HCT116 (cell line): ENCODE data around the gene TMED10. TPM values are rescaled to one million over a fixed set of nuclear protein-coding genes. Genes with fewer than 3 reads are reported as not detected.

Source experiments
- ATAC-seq: fragments of 200-7000 bp; cut with Tn5 transposase; 2 replicates; pipeline ENCODE4 v1.9.1; 2020; ENCODE audit warnings: mild to moderate bottlenecking, moderate library complexity
- BruUV-seq: library from RNA; stranded (reverse); fragments of 400-500 nt; replicated peaks from 2 replicates; lab custom pipeline; 2021; lab: Mats Ljungman, UMichigan
- CTCF ChIA-PET: fragments of 300-600 bp; sonication (Branson Sonifier 250); formaldehyde crosslinking; loops from one replicate; lab custom pipeline; 2021; ENCODE audit warnings: antibody characterized with exemption; lab: Charles Lee
- POLR2A ChIA-PET: fragments of 300-600, 350-600 bp; sonication (Branson Sonifier 250); formaldehyde crosslinking; loops from one replicate; lab custom pipeline; 2021; ENCODE audit warnings: antibody characterized with exemption; lab: Charles Lee
- RAD21 ChIA-PET, 2 experiments: fragments of 300-600 bp; sonication (Branson Sonifier 250); formaldehyde crosslinking; loops; one replicate each; lab custom pipeline; 2023; ENCODE audit warnings: low total read pairs in 2 of 2; ENCODE audit not compliant: uncharacterized antibody in 2 of 2, unreplicated experiment in 2 of 2, low non-redundant PET in 1 of 2; lab: Charles Lee
- DNase-seq: peaks from one replicate; pipeline ENCODE4 v3.0.0-alpha.2; 2010; ENCODE audit warnings: low read depth, low spot score
- H2AFZ ChIP-seq: fragments of 200-600 bp; shearing (Covaris generic), sonication (generic); 2 replicates; pipeline ENCODE4 v1.6.1; 2017; ENCODE audit warnings: low read depth, mixed run types, mixed read lengths, antibody characterized with exemption, low read length; ENCODE audit not compliant: poor library complexity, severe bottlenecking
- H3K27ac ChIP-seq: 2 replicates; pipeline ENCODE4 v1.5.1; 2012; ENCODE audit warnings: low read depth, low read length
- H3K27me3 ChIP-seq: fragments of 200-600 bp; sonication (generic); 2 replicates; pipeline ENCODE4 v1.6.1; 2016; ENCODE audit warnings: mixed run types, low read length, mixed read lengths; ENCODE audit not compliant: insufficient read depth
- H3K36me3 ChIP-seq, 2 experiments: fragments of 200-500 bp in 1 of 2; fragments of 200-600 bp in 1 of 2; sonication (Bioruptor generic) in 1 of 2; sonication (generic) in 1 of 2; 2 replicates each; pipeline versions ENCODE4 v1.5.1 to v1.6.1; 2014 to 2016; ENCODE audit warnings: low read length in 2 of 2, inconsistent platforms in 1 of 2, mixed read lengths in 1 of 2, mixed run types in 1 of 2; ENCODE audit not compliant: insufficient read depth in 2 of 2, control insufficient read depth in 1 of 2
- H3K4me1 ChIP-seq, 2 experiments: fragments of 200-600 bp in 1 of 2; sonication (generic) in 1 of 2; 2 replicates each; pipeline versions ENCODE4 v1.5.1 to v1.6.1; 2012 to 2017; ENCODE audit warnings: low read length in 2 of 2, inconsistent platforms in 1 of 2, mild to moderate bottlenecking in 1 of 2, mixed read lengths in 1 of 2, mixed run types in 1 of 2, moderate library complexity in 1 of 2; ENCODE audit not compliant: insufficient read depth in 2 of 2, control insufficient read depth in 1 of 2
- H3K4me2 ChIP-seq: fragments of 200-600 bp; sonication (generic); 2 replicates; pipeline ENCODE4 v1.6.1; 2017; ENCODE audit warnings: mixed run types, low read length, mixed read lengths
- H3K4me3 ChIP-seq, 2 experiments: fragments of 200-600 bp in 1 of 2; sonication (generic) in 1 of 2; replicated peaks in 1 of 2; 2 replicates each; pipeline ENCODE4 v1.5.1; 2011 to 2016; ENCODE audit warnings: low read length in 2 of 2, control low read depth in 1 of 2, low read depth in 1 of 2, mild to moderate bottlenecking in 1 of 2, mixed read lengths in 1 of 2, mixed run types in 1 of 2
- H3K79me2 ChIP-seq: fragments of 200-600 bp; sonication (generic); 2 replicates; pipeline ENCODE4 v1.6.1; 2017; ENCODE audit warnings: mild to moderate bottlenecking, mixed run types, low read length, moderate library complexity, mixed read lengths; ENCODE audit not compliant: insufficient read depth
- H3K9ac ChIP-seq: fragments of 200-600 bp; sonication (generic); 2 replicates; pipeline ENCODE4 v1.6.1; 2016; ENCODE audit warnings: low read length, mixed read lengths
- H3K9me2 ChIP-seq: fragments of 200-600 bp; sonication (generic), shearing (Covaris generic); 2 replicates; pipeline ENCODE4 v1.6.1; 2017; ENCODE audit warnings: mixed run types, mild to moderate bottlenecking, moderate library complexity; ENCODE audit not compliant: insufficient read depth
- H3K9me3 ChIP-seq, 2 experiments: fragments of 200-500 bp in 1 of 2; fragments of 200-600 bp in 1 of 2; sonication (Bioruptor generic) in 1 of 2; sonication (generic) in 1 of 2; 2 replicates each; pipeline ENCODE4 v1.6.1; 2014 to 2017; ENCODE audit warnings: low read length in 2 of 2, mixed read lengths in 2 of 2, inconsistent platforms in 1 of 2, low read depth in 1 of 2, mild to moderate bottlenecking in 1 of 2, mixed run types in 1 of 2, moderate library complexity in 1 of 2; ENCODE audit not compliant: control insufficient read depth in 1 of 2, insufficient read depth in 1 of 2
- H4K20me1 ChIP-seq: fragments of 200-600 bp; sonication (generic), shearing (Covaris generic); 2 replicates; pipeline ENCODE4 v1.6.1; 2017; ENCODE audit warnings: mixed run types, mild to moderate bottlenecking, moderate library complexity; ENCODE audit not compliant: insufficient read depth
- CBX3 ChIP-seq: IDR thresholded peaks from 2 replicates; pipeline ENCODE4 v1.6.1; 2012; ENCODE audit warnings: low read depth
- CEBPB ChIP-seq: IDR thresholded peaks from 2 replicates; pipeline ENCODE4 v1.6.1; 2012; ENCODE audit warnings: low read depth
- EGR1 ChIP-seq: IDR thresholded peaks from 2 replicates; pipeline ENCODE4 v1.6.1; 2012; ENCODE audit warnings: low read depth
- EZH2 ChIP-seq: fragments of 200-600 bp; sonication (generic); IDR thresholded peaks from 2 replicates; pipeline ENCODE4 v1.6.1; 2017; ENCODE audit warnings: antibody characterized with exemption, mixed run types
- EZH2phosphoT487 ChIP-seq: fragments of 200-600 bp; IDR thresholded peaks from 2 replicates; pipeline ENCODE4 v1.6.1; 2018; ENCODE audit warnings: antibody characterized with exemption, borderline replicate concordance
- FOSL1 ChIP-seq: IDR thresholded peaks from 2 replicates; pipeline ENCODE4 v1.6.1; 2012; ENCODE audit warnings: low read depth
- JUND ChIP-seq: IDR thresholded peaks from 2 replicates; pipeline ENCODE4 v1.6.1; 2012
- POLR2AphosphoS5 ChIP-seq: IDR thresholded peaks from 2 replicates; pipeline ENCODE4 v1.6.1; 2011; ENCODE audit warnings: mild to moderate bottlenecking, low read depth, low read length, moderate library complexity
- RAD21 ChIP-seq: IDR thresholded peaks from 2 replicates; pipeline ENCODE4 v1.6.1; 2012; ENCODE audit warnings: low read depth, mild to moderate bottlenecking
- SIN3A ChIP-seq: IDR thresholded peaks from 2 replicates; pipeline ENCODE4 v1.6.1; 2012; ENCODE audit warnings: low read depth
- SP1 ChIP-seq: IDR thresholded peaks from 2 replicates; pipeline ENCODE4 v1.6.1; 2012; ENCODE audit warnings: low read depth
- SRF ChIP-seq: IDR thresholded peaks from 2 replicates; pipeline ENCODE4 v1.6.1; 2012; ENCODE audit warnings: low read depth
- TCF7L2 ChIP-seq: IDR thresholded peaks from 2 replicates; pipeline ENCODE4 v1.7.0; 2011; ENCODE audit warnings: borderline replicate concordance, inconsistent platforms; ENCODE audit not compliant: insufficient read depth, insufficient read length; ENCODE audit errors: extremely low read depth
- YY1 ChIP-seq: IDR thresholded peaks from 2 replicates; pipeline ENCODE4 v1.6.1; 2011; ENCODE audit warnings: low read length, low read depth, moderate library complexity, mild to moderate bottlenecking; ENCODE audit not compliant: insufficient replicate concordance; ENCODE audit errors: extremely low read depth
- ZFX ChIP-seq: fragments of 450-650 bp; IDR thresholded peaks from 2 replicates; pipeline ENCODE4 v1.6.1; 2017
- ZNF274 ChIP-seq: fragments of 200-500 bp; sonication (Bioruptor generic); IDR thresholded peaks from 2 replicates; pipeline ENCODE4 v1.6.1; 2014; ENCODE audit warnings: mild to moderate bottlenecking, low read depth, low read length, inconsistent platforms
- intact Hi-C: fragments of 100-400 bp; cut with micrococcal nuclease; formaldehyde crosslinking; loops from 2 replicates; pipeline ENCODE4 v1.10.0; 2022
- total RNA-seq: library from RNA; stranded (reverse); gene quantifications from one replicate; pipeline ENCODE4 v1.2.1, GENCODE V29; 2021; ENCODE audit not compliant: unreplicated experiment
- TF ChIP-seq, protein P1 (sequence below): IDR thresholded peaks from 2 replicates; pipeline ENCODE4 v1.6.1; 2012
- TF ChIP-seq, protein P2 (sequence below): IDR thresholded peaks from 2 replicates; pipeline ENCODE4 v1.6.1; 2012
- TF ChIP-seq, protein P3 (sequence below), 3 experiments: fragments of 200-600 bp in 1 of 3; sonication (generic) in 1 of 3; IDR thresholded peaks in 2 of 3; conservative IDR thresholded peaks in 1 of 3; 2 replicates each; pipeline ENCODE4 v1.5.1; 2012 to 2017; ENCODE audit warnings: low read depth in 2 of 3, low read length in 2 of 3, antibody characterized with exemption in 1 of 3, borderline replicate concordance in 1 of 3, control low read depth in 1 of 3, mild to moderate bottlenecking in 1 of 3, mixed read lengths in 1 of 3, mixed run types in 1 of 3, moderate library complexity in 1 of 3; ENCODE audit not compliant: insufficient read depth in 1 of 3

Gene TMED10
- total RNA-seq, 1 experiment from 2014 or later = 303 TPM

DNA sequence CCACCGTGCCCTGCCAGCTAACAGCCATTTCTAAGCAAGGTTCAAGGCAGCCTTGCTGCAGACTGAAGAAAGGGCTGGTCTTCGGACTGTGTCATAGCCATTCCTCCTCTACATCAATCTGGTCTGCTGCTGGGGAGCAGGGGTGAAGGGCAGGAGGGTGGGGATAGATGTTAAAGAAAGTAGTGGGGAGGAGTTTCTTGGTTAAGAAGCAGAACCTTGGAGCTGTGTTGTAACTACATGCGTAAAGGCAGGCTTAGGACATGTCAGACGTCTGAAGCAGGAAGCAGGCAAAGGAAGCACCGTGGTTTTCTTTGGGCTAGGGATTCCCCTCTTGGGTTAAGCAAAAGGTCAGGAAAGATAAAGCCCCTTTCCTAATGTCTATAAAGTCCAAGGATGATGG is 31.5 kb downstream of the TMED10 start:
- CTCF ChIA-PET = no interaction called here
- POLR2A ChIA-PET = no interaction called here

More for the DNA sequence above, 31.5 kb downstream of the TMED10 start:
- Histone ChIP-seq H2AFZ (no peak overlapping the region), H3K79me2 (peaks cover 70% of the 10 kb centered on the region), H3K4me1 (no peaks in the 10 kb centered on the region), H3K4me2 (no peak overlapping the region), H3K4me3 (no peak overlapping the region), H3K9me3 (no peaks in the 10 kb centered on the region), H3K9ac (no peak overlapping the region), H3K9me2 (no peaks in the 10 kb centered on the region), H3K27ac (no peak overlapping the region), H3K27me3 (no peaks in the 10 kb centered on the region), H3K36me3 (peaks cover 14% of the 10 kb centered on the region in 2 experiments), H4K20me1 (peaks cover 6% of the 10 kb centered on the region)
- ATAC-seq (no peak), DNase-seq (no peak)
- RAD21 ChIA-PET = no interaction called here
- TF ChIP-seq, protein P1, sequence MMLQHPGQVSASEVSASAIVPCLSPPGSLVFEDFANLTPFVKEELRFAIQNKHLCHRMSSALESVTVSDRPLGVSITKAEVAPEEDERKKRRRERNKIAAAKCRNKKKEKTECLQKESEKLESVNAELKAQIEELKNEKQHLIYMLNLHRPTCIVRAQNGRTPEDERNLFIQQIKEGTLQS = no peak
- TF ChIP-seq YY1 = no peak
- TF ChIP-seq EZH2phosphoT487 = no peak
- TF ChIP-seq RAD21 = no peak
- no peak for TF ChIP-seq SIN3A
- TF ChIP-seq, protein P2, sequence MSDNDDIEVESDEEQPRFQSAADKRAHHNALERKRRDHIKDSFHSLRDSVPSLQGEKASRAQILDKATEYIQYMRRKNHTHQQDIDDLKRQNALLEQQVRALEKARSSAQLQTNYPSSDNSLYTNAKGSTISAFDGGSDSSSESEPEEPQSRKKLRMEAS = no peak
- TF ChIP-seq EGR1 = no peak
- no peak for TF ChIP-seq TCF7L2
- no peak for TF ChIP-seq EZH2
- no peak for TF ChIP-seq POLR2AphosphoS5
- TF ChIP-seq CEBPB = no peak
- TF ChIP-seq ZFX = no peak
- no peak for TF ChIP-seq SP1
- TF ChIP-seq, protein P3, sequence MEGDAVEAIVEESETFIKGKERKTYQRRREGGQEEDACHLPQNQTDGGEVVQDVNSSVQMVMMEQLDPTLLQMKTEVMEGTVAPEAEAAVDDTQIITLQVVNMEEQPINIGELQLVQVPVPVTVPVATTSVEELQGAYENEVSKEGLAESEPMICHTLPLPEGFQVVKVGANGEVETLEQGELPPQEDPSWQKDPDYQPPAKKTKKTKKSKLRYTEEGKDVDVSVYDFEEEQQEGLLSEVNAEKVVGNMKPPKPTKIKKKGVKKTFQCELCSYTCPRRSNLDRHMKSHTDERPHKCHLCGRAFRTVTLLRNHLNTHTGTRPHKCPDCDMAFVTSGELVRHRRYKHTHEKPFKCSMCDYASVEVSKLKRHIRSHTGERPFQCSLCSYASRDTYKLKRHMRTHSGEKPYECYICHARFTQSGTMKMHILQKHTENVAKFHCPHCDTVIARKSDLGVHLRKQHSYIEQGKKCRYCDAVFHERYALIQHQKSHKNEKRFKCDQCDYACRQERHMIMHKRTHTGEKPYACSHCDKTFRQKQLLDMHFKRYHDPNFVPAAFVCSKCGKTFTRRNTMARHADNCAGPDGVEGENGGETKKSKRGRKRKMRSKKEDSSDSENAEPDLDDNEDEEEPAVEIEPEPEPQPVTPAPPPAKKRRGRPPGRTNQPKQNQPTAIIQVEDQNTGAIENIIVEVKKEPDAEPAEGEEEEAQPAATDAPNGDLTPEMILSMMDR (IDR thresholded peaks at IDR 0.05 in 2 of 3, conservative IDR thresholded peaks at IDR 0.05 in 1 of 3; ENCODE audit: borderline replicate concordance in 1 of 3, insufficient read depth in 1 of 3, low read depth in 2 of 3, low read length in 2 of 3) = no peak
- no peak for TF ChIP-seq CBX3
- no peak for TF ChIP-seq SRF
- no peak for TF ChIP-seq ZNF274
- TF ChIP-seq FOSL1 = no peak
- TF ChIP-seq JUND = no peak
- BruUV-seq = no TSS peak
- intact Hi-C loops = no loop called here
